SU-DHL-6 (cell line): Measurements from ENCODE around the gene WDR5.

ENCODE experiments used
- H2AFZ ChIP-seq: fragments of 200-600 bp; sonication (generic); 2 replicates; pipeline ENCODE4 v1.6.1; 2014; ENCODE audit warnings: low read depth, mild to moderate bottlenecking, moderate library complexity, mixed read lengths, antibody characterized with exemption, low read length; ENCODE audit not compliant: severe bottlenecking
- H3F3A ChIP-seq: fragments of 200-600 bp; shearing (Covaris generic); 2 replicates; pipeline ENCODE4 v1.6.0; 2016; ENCODE audit warnings: antibody characterized with exemption, mild to moderate bottlenecking; ENCODE audit not compliant: insufficient read depth
- H3K27ac ChIP-seq: fragments of 200-600 bp; sonication (generic); 2 replicates; pipeline ENCODE4 v1.5.1; 2016; ENCODE audit warnings: low read depth, mild to moderate bottlenecking, low read length, moderate library complexity, mixed read lengths
- H3K27me3 ChIP-seq: fragments of 200-600 bp; sonication (generic), shearing (Covaris generic); 2 replicates; pipeline ENCODE4 v1.6.0; 2014; ENCODE audit warnings: mild to moderate bottlenecking, low read length
- H3K36me3 ChIP-seq: fragments of 200-600 bp; sonication (generic); 2 replicates; pipeline ENCODE4 v1.6.1; 2014; ENCODE audit warnings: mild to moderate bottlenecking, low read length, mixed read lengths
- H3K4me2 ChIP-seq: fragments of 300-600, 200-600 bp; shearing (Covaris generic), sonication (generic); 2 replicates; pipeline ENCODE4 v1.6.0; 2014; ENCODE audit warnings: low read length, low read depth, mild to moderate bottlenecking; ENCODE audit not compliant: poor library complexity, severe bottlenecking
- H3K4me3 ChIP-seq: fragments of 200-600 bp; sonication (generic); 2 replicates; pipeline ENCODE4 v1.5.1; 2014; ENCODE audit warnings: antibody characterized with exemption, low read length, mild to moderate bottlenecking, mixed read lengths; ENCODE audit not compliant: insufficient read depth, poor library complexity, severe bottlenecking
- H3K79me2 ChIP-seq: fragments of 200-600 bp; sonication (generic); 2 replicates; pipeline ENCODE4 v1.6.1; 2014; ENCODE audit warnings: mild to moderate bottlenecking, low read length, moderate library complexity; ENCODE audit not compliant: insufficient read depth
- H3K9ac ChIP-seq: fragments of 200-600 bp; sonication (generic); 2 replicates; pipeline ENCODE4 v1.7.0; 2014; ENCODE audit warnings: mild to moderate bottlenecking, low read length
- H3K9me2 ChIP-seq: fragments of 200-600 bp; sonication (generic); replicated peaks from 2 replicates; pipeline ENCODE4 v1.6.1; 2014; ENCODE audit warnings: low read length; ENCODE audit not compliant: insufficient read depth
- H3K9me3 ChIP-seq: fragments of 200-600 bp; sonication (generic); 2 replicates; pipeline ENCODE4 v1.6.1; 2014; ENCODE audit warnings: low read length, mixed read lengths; ENCODE audit not compliant: insufficient read depth
- H4K20me1 ChIP-seq: fragments of 200-600 bp; sonication (generic); 2 replicates; pipeline ENCODE4 v1.6.1; 2014; ENCODE audit warnings: low read depth, mild to moderate bottlenecking, antibody characterized with exemption, low read length, moderate library complexity, mixed read lengths
- EZH2phosphoT487 ChIP-seq: fragments of 200-600 bp; sonication (generic), shearing (Covaris generic); conservative IDR thresholded peaks from 2 replicates; pipeline ENCODE4 v1.6.1; 2018; ENCODE audit warnings: mild to moderate bottlenecking, antibody characterized with exemption, low read length, moderate library complexity, mixed read lengths
- TF ChIP-seq, protein P1 (sequence below): fragments of 200-600 bp; sonication (generic); IDR thresholded peaks from one replicate; pipeline ENCODE4 v1.5.1; 2017; ENCODE audit warnings: antibody characterized with exemption, mild to moderate bottlenecking, low read length, moderate library complexity; ENCODE audit not compliant: insufficient read depth, poor library complexity, severe bottlenecking

WDR5 gene

DNA sequence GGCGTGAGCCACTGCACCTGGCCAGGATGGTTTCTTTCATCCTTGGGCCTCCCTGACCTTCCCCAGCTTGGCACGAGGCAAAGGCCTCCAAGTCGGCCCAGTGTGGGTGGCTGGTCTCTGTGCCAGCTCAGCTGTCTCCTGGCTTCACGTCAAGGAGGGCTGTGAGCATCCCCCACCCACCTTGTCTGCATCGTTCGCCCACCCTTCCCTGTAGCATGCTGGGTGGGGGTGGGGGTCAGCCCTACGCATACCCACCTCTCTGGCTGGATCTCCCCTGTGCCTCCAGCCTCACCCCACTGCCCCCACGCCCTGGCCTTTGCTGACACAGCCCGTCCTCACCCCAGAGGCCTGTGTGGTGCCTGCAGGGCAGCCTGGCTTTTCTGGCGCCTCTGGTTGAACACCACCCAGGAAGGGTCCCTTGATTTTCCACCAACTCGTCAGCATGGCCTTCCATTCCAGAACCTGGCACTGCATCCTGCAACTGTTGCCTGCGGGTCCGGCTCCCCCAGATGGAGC, 8.8 kb upstream of the WDR5 start:
- Histone ChIP-seq H3K4me2 (no peak overlapping the region), H3K36me3 (no peaks in the 10 kb centered on the region), H3K79me2 (no peaks in the 10 kb centered on the region), H3K27me3 (no peaks in the 10 kb centered on the region), H3K27ac (no peak overlapping the region), H3K4me3 (no peak overlapping the region), H3F3A (no peaks in the 10 kb centered on the region), H3K9me3 (no peaks in the 10 kb centered on the region), H3K9ac (no peak overlapping the region), H2AFZ (no peak overlapping the region), H4K20me1 (no peaks in the 10 kb centered on the region), H3K9me2 (no peaks in the 10 kb centered on the region)
- no peak for TF ChIP-seq EZH2phosphoT487
- TF ChIP-seq, protein P1, sequence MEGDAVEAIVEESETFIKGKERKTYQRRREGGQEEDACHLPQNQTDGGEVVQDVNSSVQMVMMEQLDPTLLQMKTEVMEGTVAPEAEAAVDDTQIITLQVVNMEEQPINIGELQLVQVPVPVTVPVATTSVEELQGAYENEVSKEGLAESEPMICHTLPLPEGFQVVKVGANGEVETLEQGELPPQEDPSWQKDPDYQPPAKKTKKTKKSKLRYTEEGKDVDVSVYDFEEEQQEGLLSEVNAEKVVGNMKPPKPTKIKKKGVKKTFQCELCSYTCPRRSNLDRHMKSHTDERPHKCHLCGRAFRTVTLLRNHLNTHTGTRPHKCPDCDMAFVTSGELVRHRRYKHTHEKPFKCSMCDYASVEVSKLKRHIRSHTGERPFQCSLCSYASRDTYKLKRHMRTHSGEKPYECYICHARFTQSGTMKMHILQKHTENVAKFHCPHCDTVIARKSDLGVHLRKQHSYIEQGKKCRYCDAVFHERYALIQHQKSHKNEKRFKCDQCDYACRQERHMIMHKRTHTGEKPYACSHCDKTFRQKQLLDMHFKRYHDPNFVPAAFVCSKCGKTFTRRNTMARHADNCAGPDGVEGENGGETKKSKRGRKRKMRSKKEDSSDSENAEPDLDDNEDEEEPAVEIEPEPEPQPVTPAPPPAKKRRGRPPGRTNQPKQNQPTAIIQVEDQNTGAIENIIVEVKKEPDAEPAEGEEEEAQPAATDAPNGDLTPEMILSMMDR, result no peak

DNA sequence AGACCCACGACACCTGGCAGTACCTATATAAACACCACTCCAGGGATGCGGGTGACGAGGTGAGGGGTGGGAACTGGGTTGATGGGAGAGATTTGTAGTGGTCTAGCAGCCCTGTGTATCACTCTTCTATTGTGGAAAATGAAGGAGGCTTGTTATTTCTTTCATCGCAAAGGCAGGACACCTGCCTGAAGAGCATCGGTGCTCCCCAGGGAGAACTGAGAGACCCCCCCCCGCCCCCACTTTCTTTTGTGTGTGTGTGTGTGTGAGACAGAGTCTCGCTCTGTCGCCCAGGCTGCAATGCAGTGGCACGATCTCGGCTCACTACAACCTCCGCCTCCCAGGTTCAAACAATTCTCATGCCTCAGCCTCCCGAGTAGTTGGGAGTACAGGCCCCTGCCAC, 8.3 kb upstream of the WDR5 start:
- H3K36me3 ChIP-seq, result no peaks in the 10 kb centered on the region
- no peaks in the 10 kb centered on the region for H4K20me1 ChIP-seq
- no peaks in the 10 kb centered on the region for H3K9me2 ChIP-seq
- H3K79me2 ChIP-seq, result no peaks in the 10 kb centered on the region
- no peaks in the 10 kb centered on the region for H3F3A ChIP-seq
- H3K9me3 ChIP-seq, result no peaks in the 10 kb centered on the region
- H3K9ac ChIP-seq, result no peak overlapping the region
- H3K27ac ChIP-seq, result no peak overlapping the region
- no peak overlapping the region for H2AFZ ChIP-seq
- TF ChIP-seq EZH2phosphoT487, result no peak
- TF ChIP-seq, protein P1, result no peak
- no peak overlapping the region for H3K4me2 ChIP-seq
- H3K27me3 ChIP-seq, result no peaks in the 10 kb centered on the region
- no peak overlapping the region for H3K4me3 ChIP-seq

DNA sequence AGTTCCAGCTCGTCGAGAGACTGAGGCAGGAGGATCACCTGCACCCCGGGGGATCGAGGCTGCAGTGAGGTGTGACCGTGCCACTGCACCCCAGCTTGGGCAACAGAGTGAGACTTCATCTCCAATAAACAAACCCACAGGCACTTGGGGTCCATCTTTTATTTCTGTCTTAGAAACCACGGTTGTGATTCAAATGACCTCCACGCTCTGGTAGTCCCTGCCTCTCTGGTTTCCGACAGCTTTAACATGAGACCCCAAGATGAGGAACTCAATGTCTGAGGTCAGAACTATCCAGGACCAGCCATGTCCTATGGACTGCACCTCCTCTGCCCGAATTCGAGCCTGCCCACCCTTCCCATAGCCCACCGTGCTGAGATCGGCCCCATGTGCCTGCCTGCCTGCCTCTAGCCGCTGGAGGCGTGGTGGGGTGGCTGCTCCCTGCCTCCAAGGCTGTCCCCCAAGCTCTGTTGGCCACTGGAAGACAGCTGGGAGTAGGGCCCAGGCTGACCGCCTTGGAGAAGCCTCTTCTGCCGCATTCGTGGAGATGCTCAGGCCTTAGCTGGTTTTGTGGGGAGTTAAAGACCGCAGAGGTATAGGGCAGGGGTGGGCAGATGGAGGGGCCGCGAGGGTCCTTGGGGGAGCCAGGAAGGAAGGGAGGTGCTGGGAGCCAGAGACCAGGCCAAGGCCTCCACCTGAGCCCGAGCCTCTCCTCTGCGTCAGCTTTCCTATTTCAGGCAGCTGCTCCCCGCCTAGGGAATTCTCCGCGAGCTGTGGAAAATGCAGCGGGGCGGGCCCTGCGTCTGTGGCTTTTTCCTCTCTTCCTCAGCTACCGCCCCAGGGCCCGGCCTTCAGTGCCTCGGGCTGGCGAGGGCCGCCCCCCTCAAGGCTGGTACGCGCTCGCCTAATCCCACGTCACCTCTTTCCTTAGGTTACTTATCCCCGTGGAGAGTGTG, 6.9 kb upstream of the WDR5 start:
- Histone ChIP-seq H3K79me2 (no peaks in the 10 kb centered on the region), H3K27me3 (no peaks in the 10 kb centered on the region), H3K4me2 (no peak overlapping the region), H3F3A (peaks cover 3% of the 10 kb centered on the region; the same call in 1 of the 2 replicates), H2AFZ (no peak overlapping the region), H3K36me3 (no peaks in the 10 kb centered on the region), H4K20me1 (no peaks in the 10 kb centered on the region), H3K9me2 (no peaks in the 10 kb centered on the region), H3K27ac (no peak overlapping the region), H3K9me3 (no peaks in the 10 kb centered on the region), H3K9ac (no peak overlapping the region), H3K4me3 (no peak overlapping the region)
- no peak for TF ChIP-seq EZH2phosphoT487
- TF ChIP-seq, protein P1, result no peak
